Left ventricle myocardium inferior (tissue), 1 donor: Measurements from ENCODE around the gene EDA. TPM values are rescaled to one million over a fixed set of nuclear protein-coding genes. Genes with fewer than 3 reads are reported as not detected.

Source experiments
- DNase-seq: peaks from one replicate; pipeline ENCODE4 v3.0.0-alpha.2; 2020
- H3K27ac ChIP-seq: fragments of 200-600 bp; replicated peaks from 2 replicates; pipeline ENCODE4 v1.8.0; 2021
- H3K27me3 ChIP-seq: fragments of 200-600 bp; 2 replicates; pipeline ENCODE4 v1.8.0; 2021; ENCODE audit warnings: low read depth
- H3K36me3 ChIP-seq: fragments of 200-600 bp; 2 replicates; pipeline ENCODE4 v1.8.0; 2021
- H3K4me1 ChIP-seq: fragments of 200-600 bp; 2 replicates; pipeline ENCODE4 v1.8.0; 2021
- H3K4me3 ChIP-seq: fragments of 200-600 bp; 2 replicates; pipeline ENCODE4 v1.8.0; 2021; ENCODE audit warnings: mild to moderate bottlenecking, moderate library complexity
- H3K9me3 ChIP-seq: fragments of 200-600 bp; replicated peaks from 2 replicates; pipeline ENCODE4 v1.8.0; 2021
- CTCF ChIP-seq: fragments of 200-600 bp; IDR thresholded peaks from 2 replicates; pipeline ENCODE4 v1.8.0; 2021; ENCODE audit warnings: antibody characterized with exemption, mild to moderate bottlenecking, borderline replicate concordance
- intact Hi-C: fragments of 100-400 bp; cut with micrococcal nuclease; formaldehyde crosslinking; loops from one replicate; pipeline ENCODE4 v1.11.0; 2022
- total RNA-seq: library from RNA; stranded (reverse); fragmentation: NEBNext Ultra II Directional; extraction: Animal tissue kit (Norgen Biotek cat#: 25700); gene quantifications from one replicate; pipeline ENCODE4 v1.2.1, GENCODE V29; 2021
- donor health status: DM: no; HTN: yes; CAD: no; lungs with severe emphysema.

The EDA gene
- total RNA-seq, 1 donor from 2014 or later, result 7.3 TPM

DNA sequence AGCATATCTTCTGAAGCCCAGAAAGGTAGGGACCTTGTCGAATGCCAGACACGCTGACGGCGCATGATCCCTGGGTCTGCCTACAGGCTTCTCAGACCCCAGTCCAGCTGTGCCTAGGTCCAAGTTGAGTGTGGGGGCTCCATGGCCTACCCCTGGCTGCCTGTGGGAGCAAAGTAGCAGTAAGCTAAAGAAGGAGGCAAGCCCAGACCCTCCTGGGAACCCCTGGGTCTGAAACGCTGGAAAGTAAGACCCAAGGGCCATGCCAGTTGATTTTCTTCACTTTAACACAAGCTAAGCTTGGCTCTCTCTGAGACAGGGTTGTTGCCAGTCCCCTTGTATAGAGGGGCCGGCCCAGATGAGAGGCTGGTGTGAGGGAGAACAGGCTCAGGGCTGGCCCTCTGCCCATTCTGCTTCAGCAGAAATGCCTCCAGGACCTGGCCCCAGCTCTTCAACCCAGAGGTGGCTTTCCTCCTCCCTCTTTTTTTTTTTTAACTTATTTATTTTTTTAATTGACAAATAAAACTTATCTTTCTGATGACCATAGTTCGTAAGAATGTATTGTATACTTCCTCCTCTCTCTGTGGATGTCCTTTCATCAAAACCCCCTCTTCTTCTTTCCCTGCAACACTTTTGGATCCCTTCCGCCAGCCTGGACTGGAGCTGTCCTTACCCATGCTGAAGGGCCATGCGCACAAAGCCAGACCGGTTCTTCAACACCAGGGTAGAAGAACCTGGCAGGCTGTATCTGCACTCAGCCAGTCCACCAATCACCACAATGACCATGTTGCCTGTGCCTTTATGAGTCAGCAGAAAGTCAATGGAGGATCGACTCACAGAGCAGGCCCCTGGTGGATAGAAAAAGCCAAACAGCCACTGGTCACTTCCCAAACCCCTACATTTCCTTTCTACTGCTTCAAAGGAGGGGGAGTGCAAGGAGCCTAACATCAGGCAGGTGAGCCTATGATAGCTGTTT, 426.8 kb downstream of the EDA start:
- Histone ChIP-seq H3K36me3 (no peaks in the 10 kb centered on the region), H3K4me1 (no peaks in the 10 kb centered on the region), H3K27me3 (no peaks in the 10 kb centered on the region), H3K27ac (no peak overlapping the region), H3K9me3 (no peaks in the 10 kb centered on the region), H3K4me3 (no peak overlapping the region)
- TF ChIP-seq CTCF, result no peak
- intact Hi-C loops, result no loop called here
- no peak for DNase-seq

DNA sequence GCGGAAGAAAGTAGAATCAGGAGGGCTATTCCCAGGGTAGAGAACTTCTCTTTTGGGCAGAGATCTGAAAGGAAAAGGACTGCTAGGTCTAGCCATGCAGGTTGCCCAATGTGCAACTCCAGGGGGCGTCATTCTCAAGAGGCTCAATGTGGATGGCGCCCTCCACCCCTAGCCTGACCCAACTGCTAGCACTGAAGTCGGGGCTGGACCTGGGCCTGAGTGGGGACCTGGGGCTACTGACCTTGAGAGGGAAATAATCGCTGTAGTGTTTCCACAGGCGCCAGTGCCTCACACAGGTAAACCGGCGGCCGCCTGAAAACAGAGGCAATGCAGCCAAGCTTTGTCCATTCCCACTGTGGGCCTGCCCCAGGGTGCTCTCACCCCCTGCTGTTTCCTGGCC, 427.8 kb downstream of the EDA start:
- Histone ChIP-seq H3K27me3 (no peaks in the 10 kb centered on the region), H3K27ac (no peak overlapping the region), H3K4me1 (no peaks in the 10 kb centered on the region), H3K9me3 (no peaks in the 10 kb centered on the region), H3K4me3 (no peak overlapping the region), H3K36me3 (no peaks in the 10 kb centered on the region)
- intact Hi-C loops, result no loop called here
- DNase-seq, result no peak
- TF ChIP-seq CTCF, result no peak

DNA sequence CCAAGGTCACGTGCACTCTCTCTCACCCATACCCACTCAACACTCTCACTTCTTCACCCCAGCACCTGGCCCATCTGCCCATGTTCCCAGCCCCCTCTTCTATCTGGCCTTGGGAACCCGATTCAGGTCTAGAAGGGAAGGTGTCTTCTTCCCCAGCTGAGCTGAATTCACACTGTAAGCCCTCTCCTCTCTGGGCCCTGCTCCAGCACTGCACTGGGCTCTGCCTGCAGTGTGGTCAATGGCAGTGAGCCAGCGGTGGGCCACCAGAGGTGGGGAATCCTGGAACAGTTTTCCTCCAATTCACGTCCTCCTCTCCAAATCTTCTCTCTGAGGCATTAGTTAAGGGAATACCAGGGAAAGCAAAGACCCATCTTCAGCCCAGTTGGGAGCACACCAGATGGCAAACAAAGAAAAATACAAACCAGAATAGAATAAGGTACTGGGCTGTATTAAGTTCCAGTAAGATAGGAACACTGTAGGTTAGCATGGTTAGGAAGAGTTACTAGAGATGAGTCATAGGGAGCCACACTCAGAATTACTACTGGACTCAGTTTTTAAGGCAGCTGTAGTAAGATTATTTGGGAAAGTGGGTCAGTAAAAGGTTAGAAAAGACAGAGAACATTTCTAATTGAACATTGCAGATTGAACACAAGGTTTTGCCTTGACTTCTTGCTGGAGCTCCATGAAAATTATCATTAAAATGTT, 428.8 kb downstream of the EDA start:
- H3K9me3 ChIP-seq, result no peaks in the 10 kb centered on the region
- intact Hi-C loops, result no loop called here
- H3K27me3 ChIP-seq, result no peaks in the 10 kb centered on the region
- H3K27ac ChIP-seq, result no peak overlapping the region
- no peaks in the 10 kb centered on the region for H3K4me1 ChIP-seq
- no peak for TF ChIP-seq CTCF
- no peak for DNase-seq
- H3K4me3 ChIP-seq, result no peak overlapping the region
- H3K36me3 ChIP-seq, result no peaks in the 10 kb centered on the region

DNA sequence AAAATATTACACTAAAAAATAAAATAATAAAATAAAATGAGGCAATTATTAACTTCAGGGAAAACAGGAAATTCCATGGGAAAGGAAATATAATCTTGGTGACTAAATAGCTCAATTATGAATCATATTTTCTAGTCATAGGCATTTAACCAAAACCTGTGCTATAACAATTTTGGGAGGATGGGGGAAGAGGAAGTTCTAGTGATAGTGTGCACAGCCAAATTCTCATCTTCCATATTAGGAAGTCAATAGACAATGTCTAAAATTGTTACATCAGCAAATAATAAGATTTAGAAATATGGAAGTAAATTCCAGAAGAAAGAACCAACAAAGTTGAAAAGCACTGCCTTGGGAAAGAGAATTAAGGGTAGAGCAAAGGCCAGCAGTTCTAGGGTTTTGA, 431.1 kb downstream of the EDA start:
- H3K36me3 ChIP-seq, result no peaks in the 10 kb centered on the region
- no peak for TF ChIP-seq CTCF
- no peaks in the 10 kb centered on the region for H3K9me3 ChIP-seq
- intact Hi-C loops, result no loop called here
- H3K4me3 ChIP-seq, result no peak overlapping the region
- DNase-seq, result no peak
- no peaks in the 10 kb centered on the region for H3K4me1 ChIP-seq
- H3K27me3 ChIP-seq, result no peaks in the 10 kb centered on the region
- no peak overlapping the region for H3K27ac ChIP-seq

DNA sequence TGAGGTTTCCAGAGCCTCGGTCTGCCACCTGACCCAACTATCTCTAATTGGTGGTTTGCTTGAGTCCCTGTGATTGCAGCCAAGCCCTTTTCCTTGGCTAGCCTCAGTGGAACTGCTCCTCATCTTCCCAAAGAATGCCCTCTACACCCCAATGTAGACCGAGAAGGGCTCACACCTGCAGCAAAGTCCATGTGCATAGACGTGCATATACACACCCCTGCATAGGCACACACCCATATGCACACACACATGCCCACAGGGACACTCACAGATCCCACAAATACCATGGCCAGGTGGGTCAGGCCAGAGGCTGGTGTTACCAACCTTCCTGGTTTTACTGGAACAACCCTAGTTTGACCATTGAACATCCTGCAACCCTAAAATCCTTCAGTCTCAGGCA, 433.5 kb downstream of the EDA start:
- intact Hi-C loops, result no loop called here
- Histone ChIP-seq H3K27me3 (no peaks in the 10 kb centered on the region), H3K9me3 (no peaks in the 10 kb centered on the region), H3K4me1 (no peaks in the 10 kb centered on the region), H3K27ac (no peak overlapping the region), H3K36me3 (no peaks in the 10 kb centered on the region), H3K4me3 (no peak overlapping the region)
- no peak for DNase-seq
- TF ChIP-seq CTCF, result no peak
